ENCODE results near the gene ANO2. TPM values are rescaled to one million over a fixed set of nuclear protein-coding genes. Genes with fewer than 3 reads are reported as not detected.

The ANO2 gene
- total and polyA plus RNA-seq, 2 experiments from 2014 or later: 2.3 to 4.6 TPM

DNA sequence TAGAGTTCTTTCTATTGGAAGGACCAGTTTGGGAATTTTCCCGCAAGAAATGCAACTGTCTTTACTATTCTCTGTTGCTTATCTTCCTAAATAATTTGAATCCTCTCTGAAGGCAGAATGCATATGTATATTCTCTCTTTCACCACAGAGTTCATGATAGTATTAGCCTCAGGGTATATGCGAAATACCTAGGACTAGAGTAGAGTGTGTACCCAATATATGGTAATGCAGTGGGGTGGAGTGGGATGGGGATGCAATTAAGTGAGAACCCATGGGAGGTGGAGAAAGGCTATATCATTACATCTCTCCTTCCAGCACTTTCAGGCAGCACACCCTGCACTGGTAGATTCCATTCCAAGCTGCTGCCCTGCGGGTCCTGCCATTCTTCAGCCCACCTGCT lies 207.3 kb downstream of the ANO2 start:
- Histone ChIP-seq H3K4me1 (ENCODE audit: insufficient read depth) (no peaks in the 10 kb centered on the region), H3F3A (replicated peaks; ENCODE audit: low read depth) (no peaks in the 10 kb centered on the region), H3K27me3 (ENCODE audit: insufficient read depth) (no peaks in the 10 kb centered on the region), H3K9me2 (ENCODE audit: insufficient read depth) (no peaks in the 10 kb centered on the region), H3K36me3 (ENCODE audit: insufficient read depth) (no peaks in the 10 kb centered on the region), H2AFZ (no peak overlapping the region), H4K20me1 (replicated peaks; ENCODE audit: insufficient read depth) (no peaks in the 10 kb centered on the region), H3K79me2 (replicated peaks; ENCODE audit: insufficient read depth) (no peaks in the 10 kb centered on the region), H3K27ac (ENCODE audit: low read depth) (no peak overlapping the region), H3K4me3 (no peak overlapping the region), H3K4me2 (no peak overlapping the region)
- no peaks in the 10 kb centered on the region; the same call in 2 of the 3 replicates for H3K9me3 Mint-ChIP-seq
- DNase-seq (ENCODE audit: low spot score): no peak
- H3K4me3 Mint-ChIP-seq: no peak overlapping the region
- no peaks in the 10 kb centered on the region for H3K4me1 Mint-ChIP-seq
- peaks cover 6% of the 10 kb centered on the region for H3K27me3 Mint-ChIP-seq (ENCODE audit: insufficient read depth, low read depth, poor library complexity)
- no peak for ATAC-seq
- no peaks in the 10 kb centered on the region for H3K36me3 Mint-ChIP-seq (ENCODE audit: low read depth)
- TF ChIP-seq, protein P1, sequence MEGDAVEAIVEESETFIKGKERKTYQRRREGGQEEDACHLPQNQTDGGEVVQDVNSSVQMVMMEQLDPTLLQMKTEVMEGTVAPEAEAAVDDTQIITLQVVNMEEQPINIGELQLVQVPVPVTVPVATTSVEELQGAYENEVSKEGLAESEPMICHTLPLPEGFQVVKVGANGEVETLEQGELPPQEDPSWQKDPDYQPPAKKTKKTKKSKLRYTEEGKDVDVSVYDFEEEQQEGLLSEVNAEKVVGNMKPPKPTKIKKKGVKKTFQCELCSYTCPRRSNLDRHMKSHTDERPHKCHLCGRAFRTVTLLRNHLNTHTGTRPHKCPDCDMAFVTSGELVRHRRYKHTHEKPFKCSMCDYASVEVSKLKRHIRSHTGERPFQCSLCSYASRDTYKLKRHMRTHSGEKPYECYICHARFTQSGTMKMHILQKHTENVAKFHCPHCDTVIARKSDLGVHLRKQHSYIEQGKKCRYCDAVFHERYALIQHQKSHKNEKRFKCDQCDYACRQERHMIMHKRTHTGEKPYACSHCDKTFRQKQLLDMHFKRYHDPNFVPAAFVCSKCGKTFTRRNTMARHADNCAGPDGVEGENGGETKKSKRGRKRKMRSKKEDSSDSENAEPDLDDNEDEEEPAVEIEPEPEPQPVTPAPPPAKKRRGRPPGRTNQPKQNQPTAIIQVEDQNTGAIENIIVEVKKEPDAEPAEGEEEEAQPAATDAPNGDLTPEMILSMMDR (conservative IDR thresholded peaks at IDR 0.05; ENCODE audit: low read depth in 2 of 2): no peak
- TF ChIP-seq, protein P2, sequence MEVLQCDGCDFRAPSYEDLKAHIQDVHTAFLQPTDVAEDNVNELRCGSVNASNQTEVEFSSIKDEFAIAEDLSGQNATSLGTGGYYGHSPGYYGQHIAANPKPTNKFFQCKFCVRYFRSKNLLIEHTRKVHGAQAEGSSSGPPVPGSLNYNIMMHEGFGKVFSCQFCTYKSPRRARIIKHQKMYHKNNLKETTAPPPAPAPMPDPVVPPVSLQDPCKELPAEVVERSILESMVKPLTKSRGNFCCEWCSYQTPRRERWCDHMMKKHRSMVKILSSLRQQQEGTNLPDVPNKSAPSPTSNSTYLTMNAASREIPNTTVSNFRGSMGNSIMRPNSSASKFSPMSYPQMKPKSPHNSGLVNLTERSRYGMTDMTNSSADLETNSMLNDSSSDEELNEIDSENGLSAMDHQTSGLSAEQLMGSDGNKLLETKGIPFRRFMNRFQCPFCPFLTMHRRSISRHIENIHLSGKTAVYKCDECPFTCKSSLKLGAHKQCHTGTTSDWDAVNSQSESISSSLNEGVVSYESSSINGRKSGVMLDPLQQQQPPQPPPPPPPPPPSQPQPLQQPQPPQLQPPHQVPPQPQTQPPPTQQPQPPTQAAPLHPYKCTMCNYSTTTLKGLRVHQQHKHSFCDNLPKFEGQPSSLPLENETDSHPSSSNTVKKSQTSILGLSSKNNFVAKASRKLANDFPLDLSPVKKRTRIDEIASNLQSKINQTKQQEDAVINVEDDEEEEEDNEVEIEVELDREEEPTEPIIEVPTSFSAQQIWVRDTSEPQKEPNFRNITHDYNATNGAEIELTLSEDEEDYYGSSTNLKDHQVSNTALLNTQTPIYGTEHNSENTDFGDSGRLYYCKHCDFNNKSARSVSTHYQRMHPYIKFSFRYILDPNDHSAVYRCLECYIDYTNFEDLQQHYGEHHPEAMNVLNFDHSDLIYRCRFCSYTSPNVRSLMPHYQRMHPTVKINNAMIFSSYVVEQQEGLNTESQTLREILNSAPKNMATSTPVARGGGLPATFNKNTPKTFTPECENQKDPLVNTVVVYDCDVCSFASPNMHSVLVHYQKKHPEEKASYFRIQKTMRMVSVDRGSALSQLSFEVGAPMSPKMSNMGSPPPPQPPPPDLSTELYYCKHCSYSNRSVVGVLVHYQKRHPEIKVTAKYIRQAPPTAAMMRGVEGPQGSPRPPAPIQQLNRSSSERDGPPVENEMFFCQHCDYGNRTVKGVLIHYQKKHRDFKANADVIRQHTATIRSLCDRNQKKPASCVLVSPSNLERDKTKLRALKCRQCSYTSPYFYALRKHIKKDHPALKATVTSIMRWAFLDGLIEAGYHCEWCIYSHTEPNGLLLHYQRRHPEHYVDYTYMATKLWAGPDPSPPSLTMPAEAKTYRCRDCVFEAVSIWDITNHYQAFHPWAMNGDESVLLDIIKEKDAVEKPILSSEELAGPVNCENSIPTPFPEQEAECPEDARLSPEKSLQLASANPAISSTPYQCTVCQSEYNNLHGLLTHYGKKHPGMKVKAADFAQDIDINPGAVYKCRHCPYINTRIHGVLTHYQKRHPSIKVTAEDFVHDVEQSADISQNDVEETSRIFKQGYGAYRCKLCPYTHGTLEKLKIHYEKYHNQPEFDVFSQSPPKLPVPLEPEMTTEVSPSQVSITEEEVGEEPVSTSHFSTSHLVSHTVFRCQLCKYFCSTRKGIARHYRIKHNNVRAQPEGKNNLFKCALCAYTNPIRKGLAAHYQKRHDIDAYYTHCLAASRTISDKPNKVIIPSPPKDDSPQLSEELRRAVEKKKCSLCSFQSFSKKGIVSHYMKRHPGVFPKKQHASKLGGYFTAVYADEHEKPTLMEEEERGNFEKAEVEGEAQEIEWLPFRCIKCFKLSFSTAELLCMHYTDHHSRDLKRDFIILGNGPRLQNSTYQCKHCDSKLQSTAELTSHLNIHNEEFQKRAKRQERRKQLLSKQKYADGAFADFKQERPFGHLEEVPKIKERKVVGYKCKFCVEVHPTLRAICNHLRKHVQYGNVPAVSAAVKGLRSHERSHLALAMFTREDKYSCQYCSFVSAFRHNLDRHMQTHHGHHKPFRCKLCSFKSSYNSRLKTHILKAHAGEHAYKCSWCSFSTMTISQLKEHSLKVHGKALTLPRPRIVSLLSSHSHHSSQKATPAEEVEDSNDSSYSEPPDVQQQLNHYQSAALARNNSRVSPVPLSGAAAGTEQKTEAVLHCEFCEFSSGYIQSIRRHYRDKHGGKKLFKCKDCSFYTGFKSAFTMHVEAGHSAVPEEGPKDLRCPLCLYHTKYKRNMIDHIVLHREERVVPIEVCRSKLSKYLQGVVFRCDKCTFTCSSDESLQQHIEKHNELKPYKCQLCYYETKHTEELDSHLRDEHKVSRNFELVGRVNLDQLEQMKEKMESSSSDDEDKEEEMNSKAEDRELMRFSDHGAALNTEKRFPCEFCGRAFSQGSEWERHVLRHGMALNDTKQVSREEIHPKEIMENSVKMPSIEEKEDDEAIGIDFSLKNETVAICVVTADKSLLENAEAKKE (CRISPR knock-in tag; IDR thresholded peaks at IDR 0.05): no peak
- TF ChIP-seq NANOG (IDR thresholded peaks at IDR 0.05; ENCODE audit: borderline replicate concordance): no peak
- TF ChIP-seq, protein P3, sequence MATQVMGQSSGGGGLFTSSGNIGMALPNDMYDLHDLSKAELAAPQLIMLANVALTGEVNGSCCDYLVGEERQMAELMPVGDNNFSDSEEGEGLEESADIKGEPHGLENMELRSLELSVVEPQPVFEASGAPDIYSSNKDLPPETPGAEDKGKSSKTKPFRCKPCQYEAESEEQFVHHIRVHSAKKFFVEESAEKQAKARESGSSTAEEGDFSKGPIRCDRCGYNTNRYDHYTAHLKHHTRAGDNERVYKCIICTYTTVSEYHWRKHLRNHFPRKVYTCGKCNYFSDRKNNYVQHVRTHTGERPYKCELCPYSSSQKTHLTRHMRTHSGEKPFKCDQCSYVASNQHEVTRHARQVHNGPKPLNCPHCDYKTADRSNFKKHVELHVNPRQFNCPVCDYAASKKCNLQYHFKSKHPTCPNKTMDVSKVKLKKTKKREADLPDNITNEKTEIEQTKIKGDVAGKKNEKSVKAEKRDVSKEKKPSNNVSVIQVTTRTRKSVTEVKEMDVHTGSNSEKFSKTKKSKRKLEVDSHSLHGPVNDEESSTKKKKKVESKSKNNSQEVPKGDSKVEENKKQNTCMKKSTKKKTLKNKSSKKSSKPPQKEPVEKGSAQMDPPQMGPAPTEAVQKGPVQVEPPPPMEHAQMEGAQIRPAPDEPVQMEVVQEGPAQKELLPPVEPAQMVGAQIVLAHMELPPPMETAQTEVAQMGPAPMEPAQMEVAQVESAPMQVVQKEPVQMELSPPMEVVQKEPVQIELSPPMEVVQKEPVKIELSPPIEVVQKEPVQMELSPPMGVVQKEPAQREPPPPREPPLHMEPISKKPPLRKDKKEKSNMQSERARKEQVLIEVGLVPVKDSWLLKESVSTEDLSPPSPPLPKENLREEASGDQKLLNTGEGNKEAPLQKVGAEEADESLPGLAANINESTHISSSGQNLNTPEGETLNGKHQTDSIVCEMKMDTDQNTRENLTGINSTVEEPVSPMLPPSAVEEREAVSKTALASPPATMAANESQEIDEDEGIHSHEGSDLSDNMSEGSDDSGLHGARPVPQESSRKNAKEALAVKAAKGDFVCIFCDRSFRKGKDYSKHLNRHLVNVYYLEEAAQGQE (IDR thresholded peaks at IDR 0.05; ENCODE audit: unreplicated experiment): no peak
- no peak for TF ChIP-seq EZH2 (IDR thresholded peaks at IDR 0.05; ENCODE audit: low read depth, unreplicated experiment)
- no peak for TF ChIP-seq ZNF331 (CRISPR knock-in tag; IDR thresholded peaks at IDR 0.05; ENCODE audit: low read depth)
- TF ChIP-seq, protein P4, sequence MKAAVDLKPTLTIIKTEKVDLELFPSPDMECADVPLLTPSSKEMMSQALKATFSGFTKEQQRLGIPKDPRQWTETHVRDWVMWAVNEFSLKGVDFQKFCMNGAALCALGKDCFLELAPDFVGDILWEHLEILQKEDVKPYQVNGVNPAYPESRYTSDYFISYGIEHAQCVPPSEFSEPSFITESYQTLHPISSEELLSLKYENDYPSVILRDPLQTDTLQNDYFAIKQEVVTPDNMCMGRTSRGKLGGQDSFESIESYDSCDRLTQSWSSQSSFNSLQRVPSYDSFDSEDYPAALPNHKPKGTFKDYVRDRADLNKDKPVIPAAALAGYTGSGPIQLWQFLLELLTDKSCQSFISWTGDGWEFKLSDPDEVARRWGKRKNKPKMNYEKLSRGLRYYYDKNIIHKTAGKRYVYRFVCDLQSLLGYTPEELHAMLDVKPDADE (IDR thresholded peaks at IDR 0.05): no peak
- TF ChIP-seq JUNB (IDR thresholded peaks at IDR 0.05; ENCODE audit: unreplicated experiment): no peak
- TF ChIP-seq STAT1 (IDR thresholded peaks at IDR 0.05; ENCODE audit: unreplicated experiment): no peak
- H3K27ac Mint-ChIP-seq: no peak overlapping the region

Data from GM23338 (cell line).